Gastrocnemius medialis (tissue), 4 donors: ENCODE measurements around the gene PLA2G5.

Experiments
- POLR2A ChIP-seq, 2 donors: fragments of 450-650 bp; IDR thresholded peaks; one replicate each; pipeline ENCODE4 v1.6.1; 2017; ENCODE audit warnings: antibody characterized with exemption in 2 of 2, mild to moderate bottlenecking in 2 of 2, moderate library complexity in 2 of 2
- TF ChIP-seq, protein P1 (sequence below), 5 experiments: fragments of 450-650 bp in 3 of 5; fragments of 200-600 bp in 2 of 5; sonication (generic) in 2 of 5; IDR thresholded peaks in 4 of 5; conservative IDR thresholded peaks in 1 of 5; 1 replicate in 4 of 5; 2 replicates in 1 of 5; pipeline ENCODE4 v1.5.1; 2016 to 2019; ENCODE audit warnings: antibody characterized with exemption in 5 of 5, mild to moderate bottlenecking in 3 of 5, moderate library complexity in 3 of 5

DNA sequence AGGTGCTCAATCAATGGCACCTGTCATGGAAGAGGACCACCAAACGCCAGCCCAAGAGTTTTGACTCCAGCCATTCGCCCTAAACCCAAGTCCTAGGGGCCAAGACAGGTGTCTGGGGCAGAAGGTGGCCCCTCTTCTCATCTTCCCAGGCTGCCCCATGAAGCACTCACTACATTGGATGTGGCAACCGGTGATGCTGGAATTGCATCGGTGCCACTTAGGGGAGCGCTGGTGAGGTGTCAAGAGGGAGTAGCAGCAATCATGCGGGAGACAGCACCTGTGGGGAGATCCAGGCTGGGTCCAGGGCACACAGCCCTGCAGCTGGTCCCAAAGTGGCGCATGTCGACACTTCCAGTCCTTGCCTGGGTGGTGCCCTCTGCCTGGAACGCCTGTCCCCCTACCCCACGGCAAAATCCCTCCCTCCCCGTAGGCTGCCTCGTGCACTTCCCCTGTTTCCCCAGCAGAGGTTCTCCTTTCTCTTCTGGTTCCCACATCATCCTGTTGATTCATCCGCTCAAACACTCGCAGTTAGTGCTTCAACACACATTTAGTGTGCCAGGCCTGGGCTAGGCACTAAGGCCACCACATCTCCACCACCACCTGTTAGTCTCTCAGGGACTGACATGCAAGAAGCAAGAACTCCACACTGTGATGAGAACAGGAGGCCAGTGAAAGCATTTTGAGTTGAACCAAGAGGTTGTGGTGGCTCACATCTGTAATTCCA lies 30.8 kb downstream of the PLA2G5 start:
- TF ChIP-seq, protein P1, sequence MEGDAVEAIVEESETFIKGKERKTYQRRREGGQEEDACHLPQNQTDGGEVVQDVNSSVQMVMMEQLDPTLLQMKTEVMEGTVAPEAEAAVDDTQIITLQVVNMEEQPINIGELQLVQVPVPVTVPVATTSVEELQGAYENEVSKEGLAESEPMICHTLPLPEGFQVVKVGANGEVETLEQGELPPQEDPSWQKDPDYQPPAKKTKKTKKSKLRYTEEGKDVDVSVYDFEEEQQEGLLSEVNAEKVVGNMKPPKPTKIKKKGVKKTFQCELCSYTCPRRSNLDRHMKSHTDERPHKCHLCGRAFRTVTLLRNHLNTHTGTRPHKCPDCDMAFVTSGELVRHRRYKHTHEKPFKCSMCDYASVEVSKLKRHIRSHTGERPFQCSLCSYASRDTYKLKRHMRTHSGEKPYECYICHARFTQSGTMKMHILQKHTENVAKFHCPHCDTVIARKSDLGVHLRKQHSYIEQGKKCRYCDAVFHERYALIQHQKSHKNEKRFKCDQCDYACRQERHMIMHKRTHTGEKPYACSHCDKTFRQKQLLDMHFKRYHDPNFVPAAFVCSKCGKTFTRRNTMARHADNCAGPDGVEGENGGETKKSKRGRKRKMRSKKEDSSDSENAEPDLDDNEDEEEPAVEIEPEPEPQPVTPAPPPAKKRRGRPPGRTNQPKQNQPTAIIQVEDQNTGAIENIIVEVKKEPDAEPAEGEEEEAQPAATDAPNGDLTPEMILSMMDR (IDR thresholded peaks at IDR 0.05 in 4 of 5, conservative IDR thresholded peaks at IDR 0.05 in 1 of 5), result peak in 4 of 5 experiments; percentile 38 to 56 (median 48)
- TF ChIP-seq POLR2A (IDR thresholded peaks at IDR 0.05), result no peak
